IMR-90 (cell line): ENCODE measurements around the gene PDE6B. TPM values are rescaled to one million over a fixed set of nuclear protein-coding genes. Genes with fewer than 3 reads are reported as not detected.

ENCODE experiments used
- ATAC-seq: fragments of 200-7000 bp; cut with Tn5 transposase; 2 replicates; pipeline ENCODE4 v1.9.1; 2020; ENCODE audit warnings: low read depth, mild to moderate bottlenecking, moderate library complexity
- BruUV-seq: library from RNA; stranded (reverse); fragments of 400-500 nt; replicated peaks from 2 replicates; lab custom pipeline; 2021; lab: Mats Ljungman, UMichigan
- CTCF ChIA-PET: fragments of 300-600 bp; formaldehyde crosslinking; extraction: SDS; loops from one replicate; lab custom pipeline; 2021; ENCODE audit warnings: antibody characterized with exemption; lab: Yijun Ruan, JAX
- POLR2A ChIA-PET: fragments of 300-600 bp; sonication (Branson Sonifier 250); formaldehyde crosslinking; loops from one replicate; lab custom pipeline; 2022; ENCODE audit warnings: antibody characterized with exemption; ENCODE audit not compliant: unreplicated experiment; lab: Charles Lee
- DNase-seq: peaks from one replicate; pipeline ENCODE4 v3.0.0; 2013
- H2AFZ ChIP-seq: replicated peaks from 2 replicates; pipeline ENCODE3; 2013; ENCODE audit warnings: low read length, mild to moderate bottlenecking; ENCODE audit not compliant: poor library complexity
- H2AK5ac ChIP-seq: 2 replicates; pipeline ENCODE4 v1.6.1; 2013; ENCODE audit warnings: low read depth, low read length, inconsistent platforms
- H2AK9ac ChIP-seq: replicated peaks from 2 replicates; pipeline ENCODE3; 2013; ENCODE audit warnings: mild to moderate bottlenecking, low read depth, low read length, moderate library complexity; ENCODE audit not compliant: poor library complexity
- H2BK120ac ChIP-seq: 2 replicates; pipeline ENCODE4 v1.6.1; 2013; ENCODE audit warnings: low read depth, low read length, inconsistent platforms
- H2BK15ac ChIP-seq: 3 replicates; pipeline ENCODE4 v1.6.1; 2013; ENCODE audit warnings: low read depth, low read length, inconsistent platforms
- H2BK20ac ChIP-seq: 2 replicates; pipeline ENCODE4 v1.6.1; 2013; ENCODE audit warnings: low read depth, mild to moderate bottlenecking, inconsistent platforms, low read length, moderate library complexity
- H2BK5ac ChIP-seq: 2 replicates; pipeline ENCODE4 v1.6.1; 2013; ENCODE audit warnings: mild to moderate bottlenecking, low read depth, low read length, inconsistent platforms; ENCODE audit not compliant: poor library complexity, severe bottlenecking
- H3K14ac ChIP-seq: replicated peaks from 2 replicates; pipeline ENCODE4 v1.6.1; 2013; ENCODE audit warnings: low read depth, low read length, inconsistent platforms
- H3K18ac ChIP-seq: 2 replicates; pipeline ENCODE4 v1.6.1; 2013; ENCODE audit warnings: low read depth, low read length, control low read depth
- H3K23ac ChIP-seq: 2 replicates; pipeline ENCODE4 v1.6.1; 2013; ENCODE audit warnings: low read depth, low read length, inconsistent platforms
- H3K27ac ChIP-seq: 2 replicates; pipeline ENCODE4 v1.5.1; 2013; ENCODE audit warnings: mild to moderate bottlenecking, control low read depth, low read length; ENCODE audit not compliant: insufficient read depth
- H3K27me3 ChIP-seq: 2 replicates; pipeline ENCODE4 v1.6.1; 2013; ENCODE audit warnings: low read length; ENCODE audit not compliant: control insufficient read depth, insufficient read depth
- H3K36me3 ChIP-seq: 2 replicates; pipeline ENCODE4 v1.6.1; 2013; ENCODE audit warnings: low read length, mixed read lengths; ENCODE audit not compliant: control insufficient read depth, insufficient read depth
- H3K4ac ChIP-seq: 2 replicates; pipeline ENCODE4 v1.6.1; 2013; ENCODE audit warnings: low read depth, low read length, inconsistent platforms
- H3K4me1 ChIP-seq: 2 replicates; pipeline ENCODE4 v1.6.1; 2013; ENCODE audit warnings: low read length, mixed read lengths; ENCODE audit not compliant: control insufficient read depth, insufficient read depth
- H3K4me2 ChIP-seq: 2 replicates; pipeline ENCODE4 v1.6.1; 2013; ENCODE audit warnings: low read depth, mild to moderate bottlenecking, control low read depth, low read length, moderate library complexity
- H3K4me3 ChIP-seq: 2 replicates; pipeline ENCODE4 v1.5.1; 2013; ENCODE audit warnings: low read depth, mild to moderate bottlenecking, control low read depth, low read length, moderate library complexity; ENCODE audit not compliant: insufficient read depth
- H3K56ac ChIP-seq: 2 replicates; pipeline ENCODE4 v1.6.1; 2013; ENCODE audit warnings: low read length, inconsistent platforms; ENCODE audit not compliant: insufficient read depth; ENCODE audit errors: extremely low read depth
- H3K79me1 ChIP-seq, 2 experiments: 2 replicates each; pipeline ENCODE4 v1.6.1; 2013; ENCODE audit warnings: low read length in 2 of 2, inconsistent platforms in 1 of 2, low read depth in 1 of 2
- H3K9ac ChIP-seq: 2 replicates; pipeline ENCODE4 v1.6.1; 2013; ENCODE audit warnings: low read depth, low read length, control low read depth
- H3K9me1 ChIP-seq: 2 replicates; pipeline ENCODE4 v1.6.1; 2013; ENCODE audit warnings: low read length, inconsistent platforms; ENCODE audit not compliant: insufficient read depth
- H3K9me3 ChIP-seq: 2 replicates; pipeline ENCODE4 v1.6.1; 2013; ENCODE audit warnings: low read length; ENCODE audit not compliant: control insufficient read depth, insufficient read depth
- H4K20me1 ChIP-seq: 2 replicates; pipeline ENCODE4 v1.6.1; 2013; ENCODE audit warnings: low read length, inconsistent platforms; ENCODE audit not compliant: insufficient read depth
- H4K5ac ChIP-seq: 2 replicates; pipeline ENCODE4 v1.6.1; 2013; ENCODE audit warnings: mild to moderate bottlenecking, low read depth, low read length, control low read depth
- H4K8ac ChIP-seq, 2 experiments: 2 replicates each; pipeline ENCODE4 v1.6.1; 2013; ENCODE audit warnings: low read depth in 2 of 2, low read length in 2 of 2, control low read depth in 1 of 2, inconsistent platforms in 1 of 2
- H4K91ac ChIP-seq: 2 replicates; pipeline ENCODE4 v1.6.1; 2013; ENCODE audit warnings: low read depth, low read length, inconsistent platforms; ENCODE audit not compliant: insufficient read depth
- BHLHE40 ChIP-seq: fragments of 150-350 bp; IDR thresholded peaks from 2 replicates; pipeline ENCODE4 v1.6.1; 2016; ENCODE audit warnings: mild to moderate bottlenecking, low read depth, low read length
- CEBPB ChIP-seq: IDR thresholded peaks from 2 replicates; pipeline ENCODE4 v1.6.1; 2012; ENCODE audit warnings: low read depth, low read length, improper control_type of control experiment
- CHD1 ChIP-seq: IDR thresholded peaks from 2 replicates; pipeline ENCODE4 v1.6.1; 2012; ENCODE audit warnings: low read depth, low read length, improper control_type of control experiment
- CTCF ChIP-seq: conservative IDR thresholded peaks from 2 replicates; pipeline ENCODE4 v1.5.1; 2012; ENCODE audit warnings: mild to moderate bottlenecking, low read depth, low read length, improper control_type of control experiment
- FOS ChIP-seq: fragments of 150-350 bp; IDR thresholded peaks from 2 replicates; pipeline ENCODE4 v1.6.1; 2016; ENCODE audit warnings: low read depth, low read length
- MAZ ChIP-seq: IDR thresholded peaks from 2 replicates; pipeline ENCODE4 v1.6.1; 2012; ENCODE audit warnings: low read depth, mild to moderate bottlenecking, low read length, improper control_type of control experiment, moderate library complexity, borderline replicate concordance
- MXI1 ChIP-seq: IDR thresholded peaks from 2 replicates; pipeline ENCODE4 v1.6.1; 2012; ENCODE audit warnings: low read depth, mild to moderate bottlenecking, low read length, moderate library complexity, borderline replicate concordance
- RCOR1 ChIP-seq: IDR thresholded peaks from 2 replicates; pipeline ENCODE4 v1.6.1; 2012; ENCODE audit warnings: mild to moderate bottlenecking, low read length, improper control_type of control experiment; ENCODE audit not compliant: insufficient replicate concordance
- RFX5 ChIP-seq: IDR thresholded peaks from 2 replicates; pipeline ENCODE4 v1.8.0; 2012; ENCODE audit warnings: low read depth, mild to moderate bottlenecking, low read length, moderate library complexity
- USF2 ChIP-seq: fragments of 150-350 bp; IDR thresholded peaks from 2 replicates; pipeline ENCODE4 v1.6.1; 2017; ENCODE audit warnings: mild to moderate bottlenecking, antibody characterized with exemption, low read length, low read depth
- WGBS, 2 experiments: methylation state at CpG; one replicate each; pipeline versions ENCODE4 v1.1.5 to v1.1.7; 2013; ENCODE audit warnings: missing lambda C conversion rate in 2 of 2; ENCODE audit not compliant: insufficient read length in 1 of 2; ENCODE audit errors: extremely low coverage in 2 of 2; 5-methylcytosine and 5-hydroxymethylcytosine counted together
- dilution Hi-C: fragments of 300-500 bp; cut with HindIII; formaldehyde crosslinking; loops from one replicate; pipeline ENCODE4 v1.14.3; 2018; ENCODE audit warnings: low sequenced_read_pairs; ENCODE audit not compliant: unreplicated experiment
- in situ Hi-C: fragments of 300-500 bp; cut with MboI; formaldehyde crosslinking; loops from 3 replicates; pipeline ENCODE4 v1.14.3; 2019; ENCODE audit warnings: low sequenced_read_pairs, inconsistent platforms, mixed read lengths
- intact Hi-C: fragments of 100-400 bp; cut with micrococcal nuclease; formaldehyde crosslinking; loops from 2 replicates; pipeline ENCODE4 v1.10.0; 2022
- polyA plus RNA-seq, 3 experiments: library from polyadenylated mRNA; depleted of rRNA; stranded (reverse); fragments of >200 nt; gene quantifications; 2 replicates each; pipeline ENCODE4 v1.2.3, GENCODE V29; 2012; ENCODE audit warnings: low replicate concordance in 1 of 3
- total RNA-seq: library from RNA; depleted of rRNA; stranded (reverse); fragments of >200 nt; gene quantifications from 2 replicates; pipeline ENCODE4 v1.2.3, GENCODE V29; 2012

The PDE6B gene
- total and polyA plus RNA-seq, 2 of the 4 experiments (the other 2 are of a cell fraction) = under 0.01 TPM; not detected in 1

- Histone ChIP-seq H3K27ac (no peak overlapping the region), H3K9ac (no peak overlapping the region), H2BK5ac (no peak overlapping the region), H2BK120ac (no peak overlapping the region), H3K23ac (no peak overlapping the region), H2BK20ac (no peak overlapping the region), H4K8ac (no peak overlapping the region), H3K4me2 (no peak overlapping the region), H3K56ac (no peak overlapping the region), H3K79me1 (no peaks in the 10 kb centered on the region), H3K9me1 (no peaks in the 10 kb centered on the region), H3K4ac (no peak overlapping the region), H2AK9ac (no peak overlapping the region), H2AFZ (no peak overlapping the region), H3K9me3 (peaks cover 3% of the 10 kb centered on the region), H3K18ac (no peak overlapping the region), H3K14ac (no peak overlapping the region), H3K4me3 (no peak overlapping the region), H3K36me3 (no peaks in the 10 kb centered on the region), H3K27me3 (peaks cover 11% of the 10 kb centered on the region; the same call in 1 of the 2 replicates), H4K20me1 (no peaks in the 10 kb centered on the region), H2BK15ac (no peak overlapping the region), H3K4me1 (no peaks in the 10 kb centered on the region), H2AK5ac (no peak overlapping the region), H4K91ac (no peak overlapping the region), H4K5ac (no peak overlapping the region)
- no CpG with 5 or more reads among the region's 7 CpGs for WGBS, 2 experiments
- ChIA-PET POLR2A (no interaction called here), CTCF (no interaction called here)
- no TSS peak for BruUV-seq
- in situ Hi-C loops = no loop called here
- TF ChIP-seq CHD1 (no peak), FOS (no peak), MXI1 (no peak), USF2 (no peak), RFX5 (no peak), CEBPB (no peak), RCOR1 (no peak), CTCF (no peak), MAZ (no peak), BHLHE40 (no peak)
- no peak for ATAC-seq
- intact Hi-C loops = no loop called here
- no peak for DNase-seq
- dilution Hi-C loops = no loop called here
These were observed 23.9 kb downstream of the PDE6B start for GRCh38 chr4:649293-649625.
